GM19438 (cell line): ENCODE results near the gene ATG4B.
"Not testable (repeated sequence)": the region's sequence is repeated elsewhere in the genome, so short reads cannot be mapped to it uniquely, and the experiment has no call there.

ENCODE experiments used
- ATAC-seq: cut with Tn5 transposase; IDR thresholded peaks from one replicate; pipeline ENCODE4 v1.9.1; 2021; ENCODE audit warnings: low read depth; ENCODE audit not compliant: unreplicated experiment

The ATG4B gene

DNA sequence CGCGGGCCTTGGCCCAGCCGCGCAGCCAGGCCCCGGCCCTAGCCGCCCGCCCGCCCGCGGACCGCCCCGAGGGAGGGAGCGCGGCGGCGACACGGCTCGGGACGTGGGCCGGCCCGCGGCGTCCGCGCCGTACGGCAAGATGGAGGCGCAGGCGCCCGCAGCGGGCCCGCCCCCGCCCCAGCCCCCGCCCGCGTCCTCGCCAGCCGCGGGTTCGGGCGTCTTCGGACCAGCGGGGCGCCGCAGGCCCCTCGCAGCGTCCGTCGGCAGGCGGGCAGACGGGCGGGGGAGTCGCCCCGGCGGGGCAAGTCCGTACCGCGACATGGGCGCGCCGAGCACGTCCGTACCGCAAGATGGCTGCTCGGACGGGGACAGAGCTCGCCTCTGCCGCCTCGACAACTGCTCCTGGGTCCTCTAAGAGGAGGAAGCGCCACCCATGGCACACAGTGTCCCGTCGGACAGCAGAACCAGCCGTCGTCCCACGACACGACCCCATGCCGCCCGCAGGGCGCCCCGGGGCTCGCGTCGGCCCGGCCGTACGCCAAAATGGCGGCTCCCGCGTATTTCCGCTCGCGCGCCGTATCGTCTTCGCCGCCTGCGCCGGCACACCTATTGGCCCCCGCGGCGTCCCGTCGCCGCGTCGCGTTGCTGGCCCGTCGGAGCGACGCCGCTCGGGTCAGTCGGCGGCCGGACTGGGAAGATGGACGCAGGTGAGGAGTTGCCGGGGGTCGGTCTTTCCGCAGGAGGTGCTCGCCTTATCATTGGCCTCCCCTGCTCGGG lies at the start of gene ATG4B, which contains the start of gene THAP4:
Gene ATG4B, plus strand, starts transcription at position 676 of the 777 bp plus-strand sequence. Its CDS starts 22 bp downstream, at position 698.
Gene THAP4, minus strand, starts transcription at position 141 of the 777 bp plus-strand sequence. CDS start 141 bp downstream, outside the sequence.
- peak; percentile 65 for ATAC-seq

DNA sequence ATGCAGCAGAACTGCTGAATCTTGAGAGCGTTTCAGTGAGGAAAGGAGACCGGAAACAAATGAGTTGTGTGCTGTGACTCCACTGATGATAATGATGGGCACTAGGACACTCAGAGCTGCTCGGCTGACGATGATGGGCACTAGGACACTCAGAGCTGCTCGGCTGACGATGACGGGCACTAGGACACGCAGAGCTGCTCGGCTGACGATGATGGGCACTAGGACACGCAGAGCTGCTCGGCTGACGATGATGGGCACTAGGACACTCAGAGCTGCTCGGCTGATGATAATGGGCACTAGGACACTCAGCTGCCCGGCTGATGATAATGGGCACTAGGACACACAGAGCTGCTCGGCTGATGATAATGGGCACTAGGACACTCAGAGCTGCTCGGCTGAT lies 47.6 kb upstream of the ATG4B start:
- ATAC-seq, result not testable (repeated sequence)

- not testable (repeated sequence) for ATAC-seq
Measured at GRCh38 chr2:241590496-241591455, 46.7 kb upstream of the ATG4B start.

- ATAC-seq, result no peak
Measured at GRCh38 chr2:241592126-241592845, 45.2 kb upstream of the ATG4B start.

DNA sequence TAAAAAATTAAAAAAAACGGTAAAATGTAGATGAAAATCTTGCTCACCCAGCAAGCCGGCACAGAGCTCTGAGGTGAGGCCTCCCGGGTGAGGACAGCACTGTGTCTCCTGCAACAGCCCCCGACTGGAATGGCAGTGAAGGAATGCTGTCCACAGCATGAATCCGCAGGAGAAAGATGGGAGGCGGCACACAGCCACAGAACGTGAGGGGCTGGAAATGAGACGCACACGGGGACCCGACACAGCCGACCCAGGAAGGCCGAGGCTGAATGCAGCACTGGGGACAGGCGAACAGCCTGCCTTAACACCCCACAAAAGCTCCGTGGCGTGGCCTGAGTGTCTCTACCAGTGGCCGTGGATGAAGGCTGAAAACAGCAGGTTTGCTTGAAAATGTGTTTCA lies 44.2 kb upstream of the ATG4B start:
- no peak for ATAC-seq

- no peak for ATAC-seq
Measured at GRCh38 chr2:241595600-241596140, 41.8 kb upstream of the ATG4B start.

GRCh38 chr2:241597561-241597960 lies 39.9 kb upstream of the ATG4B start:
- ATAC-seq, result no peak

DNA sequence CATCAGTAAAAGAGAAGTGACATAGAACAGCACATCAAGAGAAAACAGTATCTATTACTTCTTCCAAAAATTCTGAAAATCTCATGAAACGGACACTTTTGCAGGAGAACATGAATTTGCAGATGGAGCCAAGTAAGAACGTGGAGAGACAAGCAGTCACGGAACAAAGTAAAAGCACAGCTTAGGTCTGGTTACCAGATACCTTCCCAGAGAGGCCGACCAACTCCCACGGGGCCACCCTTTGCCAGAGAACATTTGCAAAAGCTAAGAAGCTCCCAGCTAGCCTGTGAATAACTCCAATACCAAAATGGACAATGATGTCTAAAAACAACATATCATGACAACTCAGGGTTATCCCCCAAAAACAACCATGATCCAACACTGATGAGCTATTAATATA lies 39.4 kb upstream of the ATG4B start:
- ATAC-seq, result no peak

DNA sequence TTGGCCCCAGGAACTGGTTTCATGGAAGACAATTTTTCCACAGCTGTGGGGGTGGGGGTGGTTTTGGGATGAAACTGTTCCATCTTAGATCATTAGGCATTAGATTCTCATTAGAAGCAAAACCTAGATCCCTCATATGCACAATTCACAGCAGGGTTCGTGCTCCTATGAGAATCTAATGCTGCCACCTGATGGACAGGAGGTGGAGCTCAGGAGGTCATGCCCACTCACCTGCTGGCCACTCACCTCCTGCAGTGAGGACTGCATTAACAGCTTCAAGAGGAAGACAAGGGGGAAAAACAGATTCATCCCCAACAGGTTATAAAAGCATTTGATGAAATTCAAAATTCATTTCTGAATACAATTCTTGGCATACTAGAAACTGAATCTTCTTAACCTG lies 39.0 kb upstream of the ATG4B start:
- no peak for ATAC-seq

GRCh38 chr2:241599615-241600014 lies 37.9 kb upstream of the ATG4B start:
- ATAC-seq, result no peak

GRCh38 chr2:241601841-241602240 lies 35.7 kb upstream of the ATG4B start:
- ATAC-seq, result no peak

- ATAC-seq, result no peak
Measured at GRCh38 chr2:241602720-241603119, 34.8 kb upstream of the ATG4B start.

- ATAC-seq, result no peak
Measured at GRCh38 chr2:241603686-241604085, 33.8 kb upstream of the ATG4B start.

- ATAC-seq, result no peak
Measured at GRCh38 chr2:241606186-241606585, 31.3 kb upstream of the ATG4B start.

- no peak for ATAC-seq
Measured at GRCh38 chr2:241607162-241607885, 30.2 kb upstream of the ATG4B start.

DNA sequence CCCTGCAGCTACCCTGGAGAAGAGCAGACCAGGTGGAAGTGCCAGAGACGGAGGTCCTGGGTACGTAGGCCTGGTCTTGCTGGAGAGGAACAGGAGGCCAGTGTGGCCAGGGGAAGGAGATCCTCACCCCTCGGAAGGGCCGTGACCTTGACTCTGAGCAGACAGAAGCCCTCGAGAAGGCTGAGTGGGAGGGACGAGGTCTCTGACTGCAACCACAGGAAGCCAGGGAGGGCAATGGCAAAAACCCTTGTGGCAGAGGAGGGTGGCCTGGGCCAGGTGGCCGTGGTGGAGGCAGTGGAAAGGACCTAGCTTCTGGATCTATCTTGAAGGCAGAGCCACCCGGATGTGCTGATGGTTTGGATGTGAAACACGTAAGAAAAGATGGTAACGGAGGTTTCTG lies 28.6 kb upstream of the ATG4B start:
- no peak for ATAC-seq

- peak; percentile 97 for ATAC-seq
Measured at GRCh38 chr2:241609859-241610793, 27.4 kb upstream of the ATG4B start.

DNA sequence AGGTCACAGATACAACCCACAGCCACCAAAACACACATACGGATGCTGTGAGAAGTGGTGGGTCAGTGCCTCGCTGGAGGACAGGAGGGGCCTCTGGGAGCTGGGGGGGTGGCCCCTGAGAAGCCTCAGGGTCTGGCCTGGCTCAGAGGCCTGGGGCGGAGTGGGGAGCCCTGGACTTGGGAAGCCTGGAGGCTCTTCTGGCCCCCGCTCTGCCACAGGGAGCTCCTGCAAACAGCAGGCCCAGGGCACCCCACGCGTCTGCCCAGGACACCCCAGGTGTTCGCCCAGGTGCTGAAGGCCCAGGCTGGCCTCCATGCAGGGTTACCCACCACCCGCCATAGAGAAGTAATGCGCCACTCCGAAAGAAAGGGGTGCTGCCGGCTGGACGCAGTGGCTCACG lies 26.4 kb upstream of the ATG4B start:
- ATAC-seq, result no peak
